B cell (primary cell): ENCODE data around the gene ODC1. TPM values are rescaled to one million over a fixed set of nuclear protein-coding genes. Genes with fewer than 3 reads are reported as not detected.

Experiments
- ATAC-seq: fragments of 200-7000 bp; cut with Tn5 transposase; one replicate; pipeline ENCODE4 v1.10.0; 2021; ENCODE audit warnings: low read depth, mild to moderate bottlenecking, moderate number of reproducible peaks, moderate library complexity
- CTCF ChIA-PET: fragments of 350-600 bp; sonication (Branson Sonifier 250); formaldehyde crosslinking; loops from one replicate; lab custom pipeline; 2021; ENCODE audit warnings: antibody characterized with exemption, inconsistent platforms; lab: Charles Lee
- POLR2A ChIA-PET: fragments of 350-600 bp; sonication (Branson Sonifier 250); formaldehyde crosslinking; loops from one replicate; lab custom pipeline; 2021; ENCODE audit warnings: antibody characterized with exemption; lab: Charles Lee
- DNase-seq: peaks from one replicate; pipeline ENCODE4 v3.0.0; 2013
- H2AFZ ChIP-seq: 2 replicates; pipeline ENCODE4 v1.6.1; 2012; ENCODE audit warnings: mild to moderate bottlenecking, low read depth, low read length; ENCODE audit not compliant: insufficient read depth, poor library complexity, severe bottlenecking
- H3K27ac ChIP-seq, 2 donors: 1 replicate in 1 of 2; 2 replicates in 1 of 2; pipeline ENCODE4 v1.5.1; 2012 to 2013; ENCODE audit warnings: low read length in 2 of 2, mild to moderate bottlenecking in 2 of 2, moderate library complexity in 1 of 2
- H3K27me3 ChIP-seq, 4 experiments: fragments of 200-600 bp in 1 of 4; sonication (generic) in 1 of 4; replicated peaks in 1 of 4; 1 replicate in 2 of 4; 2 replicates in 2 of 4; pipeline versions ENCODE4 v1.6.1 to v1.7.0; 2013 to 2016; ENCODE audit warnings: low read length in 3 of 4, mild to moderate bottlenecking in 2 of 4, mixed read lengths in 1 of 4, moderate library complexity in 1 of 4; ENCODE audit not compliant: insufficient read depth in 4 of 4, control insufficient read depth in 3 of 4; ENCODE audit errors: control extremely low read depth in 1 of 4
- H3K36me3 ChIP-seq, 2 experiments: replicated peaks in 1 of 2; 1 replicate in 1 of 2; 2 replicates in 1 of 2; pipeline versions ENCODE4 v1.6.1 to v1.7.1; 2013; ENCODE audit warnings: low read length in 1 of 2; ENCODE audit not compliant: insufficient read depth in 2 of 2, control insufficient read depth in 1 of 2; ENCODE audit errors: control extremely low read depth in 1 of 2, extremely low read depth in 1 of 2
- H3K4me1 ChIP-seq, 2 donors: fragments of 200-600 bp in 1 of 2; sonication (generic) in 1 of 2; 1 replicate in 1 of 2; 2 replicates in 1 of 2; pipeline versions ENCODE4 v1.5.1 to v1.6.1; 2013 to 2017; ENCODE audit warnings: low read length in 2 of 2; ENCODE audit not compliant: control insufficient read depth in 2 of 2, insufficient read depth in 2 of 2
- H3K4me2 ChIP-seq: replicated peaks from 2 replicates; pipeline ENCODE3; 2012; ENCODE audit warnings: mild to moderate bottlenecking, low read depth, low read length; ENCODE audit not compliant: poor library complexity, severe bottlenecking
- H3K4me3 ChIP-seq, 5 experiments: fragments of 200-600 bp in 1 of 5; sonication (generic) in 1 of 5; 1 replicate in 3 of 5; 2 replicates in 2 of 5; pipeline versions ENCODE4 v1.5.1 to v1.7.0; 2011 to 2016; ENCODE audit warnings: low read length in 4 of 5, mild to moderate bottlenecking in 4 of 5, low read depth in 2 of 5, control low read depth in 1 of 5, moderate library complexity in 1 of 5; ENCODE audit not compliant: insufficient read depth in 1 of 5; ENCODE audit errors: control extremely low read depth in 1 of 5, extremely low read depth in 1 of 5
- H3K79me2 ChIP-seq: fragments of 200-600 bp; sonication (generic); one replicate; pipeline ENCODE4 v1.6.0; 2016; ENCODE audit warnings: low read length; ENCODE audit not compliant: control insufficient read depth, insufficient read depth
- H3K9ac ChIP-seq: fragments of 200-600 bp; sonication (generic); 2 replicates; pipeline ENCODE4 v1.6.1; 2017; ENCODE audit warnings: mild to moderate bottlenecking, low read length, moderate library complexity
- H3K9me3 ChIP-seq, 3 donors: one replicate each; pipeline versions ENCODE4 v1.6.1 to v1.7.1; 2013; ENCODE audit warnings: low read length in 2 of 3; ENCODE audit not compliant: control insufficient read depth in 2 of 3, insufficient read depth in 1 of 3; ENCODE audit errors: control extremely low read depth in 1 of 3
- H4K20me1 ChIP-seq: 2 replicates; pipeline ENCODE4 v1.6.0; 2012; ENCODE audit warnings: mild to moderate bottlenecking, low read length; ENCODE audit not compliant: insufficient read depth, control insufficient read depth, poor library complexity, severe bottlenecking
- H3K27ac Mint-ChIP-seq: one replicate; pipeline ENCODE4 v1.8.0; 2021; ENCODE audit warnings: mixed read lengths
- H3K27me3 Mint-ChIP-seq: one replicate; pipeline ENCODE4 v1.8.0; 2021; ENCODE audit warnings: mixed read lengths
- H3K4me1 Mint-ChIP-seq: one replicate; pipeline ENCODE4 v1.8.0; 2021; ENCODE audit warnings: mixed read lengths
- H3K4me3 Mint-ChIP-seq: one replicate; pipeline ENCODE4 v1.8.0; 2021; ENCODE audit warnings: mixed read lengths
- H3K9me3 Mint-ChIP-seq: one replicate; pipeline ENCODE4 v1.8.0; 2022; ENCODE audit warnings: mixed read lengths; ENCODE audit not compliant: insufficient read depth
- CTCF ChIP-seq: fragments of 200-600 bp; IDR thresholded peaks from one replicate; pipeline ENCODE4 v1.8.0; 2022; ENCODE audit warnings: antibody characterized with exemption, mild to moderate bottlenecking
- EZH2 ChIP-seq: IDR thresholded peaks from 2 replicates; pipeline ENCODE4 v1.6.1; 2012; ENCODE audit warnings: borderline replicate concordance, low read depth, mild to moderate bottlenecking, moderate library complexity, low read length; ENCODE audit not compliant: insufficient read depth, poor library complexity, severe bottlenecking
- WGBS: methylation state at CpG from one replicate; pipeline ENCODE4 v1.1.5; 2013; ENCODE audit warnings: missing lambda C conversion rate; ENCODE audit not compliant: insufficient coverage; 5-methylcytosine and 5-hydroxymethylcytosine counted together
- intact Hi-C: fragments of 100-400 bp; cut with micrococcal nuclease; formaldehyde crosslinking; loops from one replicate; pipeline ENCODE4 v1.10.0; 2022
- polyA plus RNA-seq: library from polyadenylated mRNA; depleted of rRNA; stranded (reverse); fragments of >200 nt; gene quantifications from 2 replicates; pipeline ENCODE4 v1.2.3, GENCODE V29; 2012
- total RNA-seq, 2 donors: library from RNA; stranded (reverse); fragments of 120-200 nt in 1 of 2; gene quantifications; 1 replicate in 1 of 2; 2 replicates in 1 of 2; pipeline versions ENCODE4 v1.2.3 to v1.2.4, GENCODE V29; 2013 to 2022

Gene ODC1
- total and polyA plus RNA-seq, 2 donors (not counting 1 experiment from before 2014, with no cell fraction given) = 88.7 to 171 TPM

DNA sequence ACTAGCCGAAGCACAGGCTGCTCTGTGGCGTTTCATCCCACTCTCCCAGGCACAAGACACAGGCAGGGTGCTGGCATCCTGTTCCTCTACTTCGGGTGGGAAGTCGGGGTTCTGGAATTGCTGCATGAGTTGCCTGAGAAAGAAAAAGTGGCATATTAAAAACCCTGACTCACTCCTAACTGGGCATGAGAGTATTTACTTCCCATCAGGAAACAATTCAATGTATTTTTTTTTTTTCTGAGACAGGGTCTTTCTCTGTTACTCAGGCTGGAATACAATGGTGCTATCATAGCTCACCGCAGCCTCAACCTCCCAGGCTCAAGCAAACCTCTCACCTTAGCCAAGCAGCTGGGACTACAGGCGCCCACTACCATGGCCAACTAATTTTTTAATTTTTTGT, 7.4 kb downstream of the ODC1 start:
- H3K27ac Mint-ChIP-seq = no peak overlapping the region
- Histone ChIP-seq H3K27ac (no peak overlapping the region), H3K4me1 (peaks cover 15 to 27% of the 10 kb centered on the region in 2 donors), H3K4me3 (no peak overlapping the region), H2AFZ (no peak overlapping the region), H3K79me2 (peaks cover 44% of the 10 kb centered on the region), H3K9ac (no peak overlapping the region), H3K36me3 (peaks cover 11 to 67% of the 10 kb centered on the region in 2 experiments), H3K4me2 (no peak overlapping the region), H4K20me1 (peaks cover 58% of the 10 kb centered on the region), H3K27me3 (no peaks in the 10 kb centered on the region), H3K9me3 (no peaks in the 10 kb centered on the region)
- H3K27me3 Mint-ChIP-seq = no peaks in the 10 kb centered on the region
- WGBS = 100% methylated on average over 3 of the region's 6 CpGs
- no peak for DNase-seq
- no peak overlapping the region for H3K4me3 Mint-ChIP-seq
- intact Hi-C loops = loop anchor here (10.0 kb wide), 1 partner anchor 1314 kb away; no protein-coding TSS in a partner anchor
- H3K4me1 Mint-ChIP-seq = peaks cover 27% of the 10 kb centered on the region
- POLR2A ChIA-PET = no interaction called here
- H3K9me3 Mint-ChIP-seq = no peaks in the 10 kb centered on the region
- ATAC-seq = no peak
- CTCF ChIA-PET = interaction anchor here (0.6 to 11.0 kb wide), 4 partner anchors 23 to 367 kb away, joined by 3 to 220 read pairs (median 14); partner anchors contain the start of gene CYS1
- TF ChIP-seq EZH2 (no peak), CTCF (no peak)

- H3K9ac ChIP-seq = no peak overlapping the region
- no peak overlapping the region for H3K27ac ChIP-seq
- H3K79me2 ChIP-seq = peaks cover 37% of the 10 kb centered on the region
- peaks cover 10 to 22% of the 10 kb centered on the region in 2 donors for H3K4me1 ChIP-seq
- no peak for DNase-seq
- H3K9me3 ChIP-seq = no peaks in the 10 kb centered on the region
- intact Hi-C loops = loop anchor here (10.0 kb wide), 1 partner anchor 1315 kb away; no protein-coding TSS in a partner anchor
- peaks cover 53% of the 10 kb centered on the region for H4K20me1 ChIP-seq
- Mint-ChIP-seq H3K27ac (no peak overlapping the region), H3K4me3 (no peak overlapping the region), H3K4me1 (peaks cover 21% of the 10 kb centered on the region), H3K27me3 (no peaks in the 10 kb centered on the region), H3K9me3 (no peaks in the 10 kb centered on the region)
- no peak overlapping the region for H3K4me3 ChIP-seq
- no peak overlapping the region for H2AFZ ChIP-seq
- no peak overlapping the region for H3K4me2 ChIP-seq
- ATAC-seq = no peak
- POLR2A ChIA-PET = interaction anchor here (0.6 kb wide), 1 partner anchor 155 kb away, joined by 3 read pairs; no protein-coding TSS in a partner anchor
- H3K27me3 ChIP-seq = no peaks in the 10 kb centered on the region
- H3K36me3 ChIP-seq = peaks cover 11 to 67% of the 10 kb centered on the region in 2 experiments
- CTCF ChIA-PET = interaction anchor here (1.3 to 11.0 kb wide), 4 partner anchors 8 to 366 kb away, joined by 3 to 220 read pairs (median 14); partner anchors contain the start of genes CYS1 and ODC1
- WGBS = 97% methylated on average over 5 of the region's 8 CpGs
- TF ChIP-seq CTCF (no peak), EZH2 (no peak)
Observed at GRCh38 chr2:10439971-10440370, 8.2 kb downstream of the ODC1 start.
